Amniotic stem cell (primary cell): Measurements from ENCODE around the gene GFY.

ENCODE experiments used
- DNase-seq: peaks from one replicate; lab custom pipeline; 2025; lab: John Stamatoyannopoulos, UW

Gene GFY, protein sequence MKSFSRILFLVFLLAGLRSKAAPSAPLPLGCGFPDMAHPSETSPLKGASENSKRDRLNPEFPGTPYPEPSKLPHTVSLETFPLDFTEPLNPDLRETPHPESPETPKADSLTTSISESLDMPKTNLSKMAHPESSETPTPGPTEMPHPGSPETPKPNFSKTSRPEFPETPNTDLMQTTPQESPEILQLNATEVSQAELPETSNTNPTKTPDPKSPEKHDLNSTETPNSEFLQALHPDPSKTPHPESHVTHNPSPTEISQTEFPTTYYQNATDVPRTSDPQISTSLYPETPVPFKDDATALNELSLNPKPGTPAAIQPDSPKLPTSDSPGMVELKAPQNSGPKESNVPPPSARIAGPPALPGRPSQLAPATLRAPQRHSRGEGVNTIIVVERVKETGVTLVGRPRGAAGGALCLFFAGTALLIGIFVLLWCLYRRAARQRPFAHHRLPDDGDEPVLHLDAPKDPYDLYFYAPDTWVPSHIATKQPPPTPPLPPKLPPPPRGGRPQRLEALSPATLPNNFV

DNA sequence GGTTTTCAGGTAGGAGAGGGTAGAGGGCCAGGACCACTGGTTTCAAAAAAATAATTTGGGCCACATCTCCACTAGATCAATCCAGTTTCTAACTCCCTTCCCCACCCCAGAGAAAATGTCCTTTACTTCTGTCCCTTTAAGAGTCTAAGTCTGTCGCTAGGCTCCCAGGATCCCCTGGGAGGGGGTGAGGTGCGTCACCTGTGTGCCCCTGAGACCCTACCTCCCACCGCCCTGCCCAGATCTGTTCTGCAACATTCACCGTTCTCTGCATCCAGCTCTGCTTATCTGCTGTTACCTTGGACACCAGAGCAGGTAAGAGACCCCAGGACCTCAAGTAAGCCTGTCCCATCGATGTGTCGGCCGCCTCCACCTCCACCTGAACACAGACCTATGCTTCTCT lies at the start of gene GFY:
Gene GFY (plus strand): TSS at position 211 of the 400 bp plus-strand sequence. CDS start 1,043 bp downstream, outside the sequence.
- DNase-seq = no peak

DNA sequence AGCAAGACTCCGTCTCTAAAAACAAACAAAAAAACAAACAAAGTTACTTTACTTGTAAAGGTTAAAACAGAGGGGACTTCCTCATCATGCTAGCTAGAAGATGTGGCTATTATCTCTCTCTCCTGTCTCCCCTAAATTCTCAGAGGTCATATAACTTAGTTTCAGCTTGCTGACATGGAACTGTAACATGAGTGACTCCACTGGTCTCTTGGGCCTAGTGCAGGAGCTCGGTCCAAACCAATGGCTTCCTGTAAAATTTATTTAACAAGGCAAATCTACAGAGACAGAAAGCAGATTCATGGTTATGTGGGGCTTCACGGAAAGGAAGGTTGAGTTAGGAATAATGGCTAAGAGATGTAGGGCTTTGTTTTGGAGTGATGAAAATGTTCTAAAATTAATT lies 46.7 kb upstream of the GFY start:
- no peak for DNase-seq

DNA sequence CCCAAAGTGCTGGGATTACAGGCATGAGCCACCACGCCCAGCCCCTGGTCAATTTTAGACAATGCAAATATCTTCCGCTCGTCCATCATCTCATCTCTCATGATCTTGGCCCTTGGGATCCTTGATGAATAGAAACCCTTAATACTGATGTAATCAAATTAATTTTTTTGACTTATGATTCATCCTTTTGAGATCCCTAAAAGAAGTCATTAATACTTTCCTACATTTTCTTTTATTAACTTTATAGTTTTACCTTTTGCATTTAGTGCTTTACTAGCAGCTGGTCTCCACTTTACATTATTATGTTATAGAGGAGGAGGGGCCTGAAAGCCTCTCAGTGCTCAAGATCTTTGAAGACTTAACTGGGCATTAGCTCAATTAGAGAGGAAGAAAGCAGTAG lies 44.8 kb upstream of the GFY start:
- DNase-seq = no peak

DNA sequence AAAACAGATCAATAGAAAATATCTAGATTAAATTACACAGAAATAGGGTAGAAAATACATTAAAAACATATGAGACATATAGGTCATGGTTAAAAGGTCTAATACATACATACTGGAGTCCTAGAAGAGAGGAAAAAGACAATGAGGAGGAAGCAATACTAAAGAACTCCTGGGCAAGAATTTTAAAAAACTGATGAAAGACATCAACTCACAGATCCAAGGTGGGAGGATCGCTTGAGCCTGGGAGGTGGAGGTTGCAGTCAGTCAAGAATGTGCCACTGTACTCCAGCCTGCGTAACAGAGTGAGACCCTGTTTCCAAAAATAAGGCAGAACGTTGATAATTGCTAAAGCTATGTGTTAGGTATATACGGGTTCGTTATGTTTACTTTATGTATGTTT lies 42.5 kb upstream of the GFY start:
- DNase-seq = no peak

DNA sequence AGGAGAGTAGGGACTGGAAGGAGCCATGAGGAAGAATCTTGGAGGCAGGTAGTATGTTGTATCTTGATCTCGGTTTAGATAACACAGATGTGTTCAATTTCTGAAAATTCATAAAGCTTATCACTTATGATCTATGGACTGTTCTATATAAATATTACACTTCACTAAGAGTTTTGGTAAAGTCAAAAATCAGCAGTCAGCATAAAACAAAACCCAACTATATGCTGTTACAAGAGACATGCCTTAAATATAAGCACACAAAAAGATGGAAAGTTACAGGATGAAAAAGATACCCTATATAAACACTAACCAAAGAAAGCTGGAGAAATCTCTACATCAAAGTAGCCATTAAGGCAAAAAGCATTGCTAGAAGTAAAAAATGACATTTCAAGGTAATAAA lies 41.6 kb upstream of the GFY start:
- DNase-seq = no peak

DNA sequence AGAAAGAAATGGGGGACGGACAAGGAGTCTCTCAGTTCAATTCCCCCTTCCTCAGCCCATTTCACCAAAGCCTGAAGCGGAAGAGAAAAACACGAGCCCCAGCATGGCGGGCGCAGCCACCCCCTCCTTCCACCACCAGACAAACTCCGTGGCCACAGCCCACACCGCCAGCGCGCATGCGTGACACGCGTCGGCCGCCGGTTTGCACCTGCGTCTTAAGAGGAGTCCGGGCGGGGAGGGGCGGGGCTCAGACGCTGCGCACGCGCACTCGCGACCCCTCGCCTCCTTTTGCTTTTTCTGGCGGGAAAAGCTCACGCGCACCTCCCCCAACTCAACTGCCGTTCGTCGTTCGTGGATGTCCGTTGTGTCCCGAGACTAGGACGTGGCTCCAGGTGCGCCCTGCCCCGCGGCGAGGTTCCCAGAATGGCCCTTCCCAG lies 37.2 kb upstream of the GFY start, which contains the start of gene KASH5:
Gene KASH5 (plus strand): TSS at position 314 of the 437 bp plus-strand sequence. CDS start 2,635 bp downstream, outside the sequence.
- DNase-seq = no peak

DNA sequence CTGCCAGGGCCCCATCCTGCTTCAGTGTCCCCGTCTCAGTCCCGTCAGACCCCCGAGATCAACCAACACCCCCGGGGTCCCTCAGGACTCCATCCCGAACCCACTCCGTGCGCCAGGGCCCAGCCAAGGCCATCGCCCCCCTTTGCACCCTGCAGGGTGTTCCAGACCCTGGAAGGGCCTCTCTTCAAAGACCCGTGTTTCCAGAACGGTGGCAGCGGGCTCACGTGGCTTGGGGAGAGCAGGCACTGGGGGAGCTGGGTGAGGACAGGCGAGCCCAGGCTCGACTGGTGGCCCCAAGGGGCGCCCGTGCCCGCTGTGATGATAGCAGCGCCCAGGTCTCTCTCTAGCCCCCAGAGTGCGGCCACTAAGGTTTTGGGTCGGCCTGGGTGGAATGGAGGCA lies 35.8 kb upstream of the GFY start:
- no peak for DNase-seq

DNA sequence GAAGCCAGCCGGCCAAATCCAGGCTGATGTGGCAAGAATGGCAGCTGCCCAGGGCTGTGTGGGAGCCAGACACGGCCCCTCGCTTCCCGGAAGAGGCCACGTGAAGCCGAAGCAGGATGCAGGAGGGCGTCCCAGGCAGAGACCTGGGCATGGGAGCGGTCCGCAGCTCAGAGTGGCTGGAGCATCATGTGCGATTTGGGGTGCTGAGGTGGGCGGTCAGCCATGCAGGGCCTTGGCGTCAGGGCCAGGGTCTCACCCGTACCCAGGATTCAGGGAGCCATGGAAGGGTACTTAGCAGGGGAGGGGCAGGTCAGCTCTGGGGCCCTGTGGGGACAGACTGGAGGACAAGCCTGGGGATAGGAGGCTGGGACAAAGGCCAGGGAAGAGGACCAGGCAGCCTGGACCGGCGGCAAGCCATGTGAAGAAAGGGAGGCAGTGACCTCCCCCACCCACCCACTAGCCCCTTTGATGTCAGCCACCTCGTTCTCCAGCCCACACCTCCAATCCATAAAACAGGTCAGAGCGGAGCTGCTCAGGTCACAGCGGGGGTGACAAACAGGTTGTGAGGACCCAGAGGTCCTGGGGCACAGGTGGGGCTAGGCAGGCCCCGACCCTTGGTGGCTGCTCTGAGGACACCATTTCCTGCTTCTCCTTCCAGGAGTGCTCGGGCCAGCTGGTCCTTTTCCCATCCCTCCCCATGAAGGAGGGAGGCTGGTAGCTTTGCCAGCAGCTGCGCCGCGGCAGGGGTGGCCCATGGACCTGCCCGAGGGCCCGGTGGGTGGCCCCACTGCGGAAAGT lies 34.9 kb upstream of the GFY start:
- no peak for DNase-seq

DNA sequence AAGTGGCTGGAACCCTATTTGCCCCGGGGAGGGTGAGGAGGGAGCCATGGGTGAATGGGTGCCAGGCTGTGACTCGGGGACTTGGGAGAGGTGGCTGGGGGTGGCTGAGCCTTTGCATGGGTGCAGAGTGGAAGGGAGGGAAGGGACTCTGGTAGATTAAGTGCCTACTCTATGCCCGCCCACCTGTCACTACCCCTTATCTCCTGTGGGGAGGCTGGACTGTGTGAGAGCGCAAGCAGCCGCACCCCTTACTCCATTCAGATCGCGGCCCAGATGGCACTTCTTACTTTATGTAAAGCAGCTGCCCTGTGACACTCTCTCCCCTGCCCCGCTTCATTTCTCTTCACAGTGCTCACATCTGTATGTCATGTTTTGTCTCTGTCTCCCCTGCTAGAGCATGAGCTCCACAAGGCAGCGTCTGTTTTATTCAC lies 34.2 kb upstream of the GFY start:
- no peak for DNase-seq

DNA sequence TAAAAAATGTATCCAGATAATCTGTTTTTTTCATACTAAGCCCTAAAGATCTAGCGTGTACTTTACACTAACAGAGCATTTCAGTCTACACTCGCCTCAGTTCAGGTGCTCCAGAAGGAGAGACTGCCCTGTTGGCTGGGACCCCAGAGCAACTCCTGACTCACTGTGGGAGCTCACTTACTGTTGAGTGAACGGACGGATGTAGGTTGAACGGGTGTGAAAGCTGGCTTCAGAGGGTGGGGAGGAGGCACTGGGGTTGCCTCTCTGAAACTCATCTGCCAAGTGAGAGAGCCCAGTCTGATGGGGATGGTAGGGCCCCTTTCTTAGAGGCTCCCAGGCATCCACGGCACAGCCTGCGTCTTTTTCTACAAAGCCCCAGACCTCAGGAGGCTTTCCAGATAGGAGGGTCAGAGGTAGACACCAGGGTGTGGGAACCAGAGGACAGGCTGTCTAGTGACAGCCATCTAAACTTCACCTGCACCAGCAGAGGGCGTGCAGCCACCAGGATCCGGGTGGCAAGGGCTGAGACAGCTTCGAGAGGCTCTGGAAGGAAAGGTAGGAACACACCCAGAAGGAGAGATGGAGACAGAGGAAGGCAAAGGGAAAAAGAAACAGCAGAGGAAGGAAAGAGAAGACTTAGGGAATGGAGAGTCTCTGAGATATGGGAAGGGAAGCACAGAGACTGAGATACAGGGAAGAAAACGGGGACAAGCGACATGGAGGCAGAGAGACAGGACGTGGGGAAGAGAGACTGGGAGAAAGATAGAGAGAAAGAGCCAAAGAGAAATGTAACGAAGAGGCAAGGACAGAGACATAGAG lies 33.4 kb upstream of the GFY start:
- peak; percentile 29 for DNase-seq

DNA sequence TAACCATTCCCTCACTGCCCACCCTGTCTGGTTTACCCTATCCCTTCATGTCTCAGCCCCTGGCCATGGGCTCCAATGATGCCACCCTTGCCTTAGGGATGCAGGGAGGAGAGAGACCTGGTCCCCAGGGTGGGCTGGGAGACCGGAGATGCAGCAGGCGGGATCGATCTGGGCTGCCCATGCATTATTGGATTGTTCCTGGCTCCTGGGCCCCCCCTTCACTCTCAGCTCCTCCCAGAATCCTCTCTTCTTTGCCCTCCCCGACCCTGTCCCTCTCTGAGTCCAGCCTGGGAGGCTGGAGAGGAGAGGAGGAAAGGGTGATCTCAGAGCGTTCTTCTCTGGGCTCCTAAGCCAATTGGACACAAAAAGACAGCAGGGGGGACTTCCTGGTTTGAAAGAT lies 31.3 kb upstream of the GFY start:
- no peak for DNase-seq

DNA sequence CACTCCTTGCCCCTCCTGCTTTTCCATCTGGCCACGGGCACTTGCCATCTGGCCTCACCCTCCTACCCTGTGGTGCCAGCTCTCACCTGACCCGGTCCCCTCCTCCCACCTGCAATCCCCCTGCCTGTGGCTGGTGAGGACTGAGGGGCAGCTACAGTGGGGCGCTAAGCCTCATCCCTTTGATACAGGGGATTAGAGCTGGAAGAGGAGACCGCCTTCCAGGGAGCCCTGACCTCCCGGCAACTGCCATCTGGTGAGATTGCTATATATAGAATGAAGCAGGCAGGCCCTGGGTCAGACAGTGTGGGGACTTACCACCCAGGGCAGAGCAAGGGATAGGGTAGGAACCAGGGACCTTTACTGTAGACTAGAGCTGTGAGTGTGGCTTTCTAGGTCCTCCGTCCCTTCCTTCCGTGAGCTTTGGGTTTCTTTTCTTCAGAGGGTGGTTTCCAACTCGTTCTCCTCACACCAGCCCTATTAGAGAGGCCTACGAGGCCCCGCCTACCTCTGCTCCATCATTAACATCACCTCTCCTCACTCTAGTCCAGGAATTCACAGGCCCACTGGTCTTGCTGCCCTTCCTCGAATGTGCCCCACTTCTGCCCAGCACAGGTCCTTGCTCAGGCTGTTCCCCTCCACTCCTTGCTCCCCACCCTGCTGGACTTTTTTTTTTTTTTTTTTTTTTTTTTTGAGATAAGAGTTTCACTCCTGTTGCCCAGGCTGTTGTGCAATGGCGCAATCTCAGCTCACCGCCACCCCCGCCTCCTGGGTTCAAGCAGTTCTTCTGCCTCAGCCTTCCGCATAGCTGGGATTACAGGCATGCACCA lies 29.4 kb upstream of the GFY start:
- no peak for DNase-seq

DNA sequence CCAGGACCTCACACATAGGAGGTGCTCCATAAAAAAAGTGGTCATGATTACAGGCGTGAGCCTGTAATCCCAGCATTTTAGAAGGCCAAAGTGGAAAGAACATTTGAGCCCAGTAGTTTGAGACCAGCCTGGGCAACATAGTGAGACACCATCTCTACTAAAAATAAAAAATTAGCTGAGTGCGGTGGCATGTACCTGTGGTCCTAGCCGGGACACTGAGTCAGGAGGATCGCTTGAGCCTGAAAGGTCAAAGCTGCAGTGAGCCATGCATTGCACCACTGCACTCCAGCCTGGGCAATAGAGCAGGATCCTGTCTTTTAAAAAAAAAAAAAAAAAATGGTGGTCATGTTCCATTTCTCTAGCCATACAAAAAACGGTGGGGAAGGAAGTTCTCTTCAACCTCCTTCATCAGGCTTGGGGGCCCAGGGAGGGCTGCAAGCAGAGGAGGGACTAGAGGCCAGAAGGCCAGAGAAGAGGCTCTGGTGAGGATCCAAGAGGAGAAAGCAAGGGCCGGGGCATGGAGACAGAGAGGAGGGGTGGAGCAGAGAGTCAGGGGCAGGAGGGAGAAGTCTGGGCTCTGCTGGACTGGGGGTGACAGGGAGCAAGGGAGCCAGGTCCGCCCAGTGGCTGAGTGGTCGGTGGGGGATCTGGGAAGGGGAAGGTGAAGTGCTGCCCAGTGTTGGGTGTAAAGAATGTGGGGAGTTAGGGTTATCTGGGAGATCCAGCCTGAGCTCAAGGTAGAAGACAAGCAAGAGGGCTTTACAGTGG lies 28.3 kb upstream of the GFY start:
- DNase-seq = no peak

DNA sequence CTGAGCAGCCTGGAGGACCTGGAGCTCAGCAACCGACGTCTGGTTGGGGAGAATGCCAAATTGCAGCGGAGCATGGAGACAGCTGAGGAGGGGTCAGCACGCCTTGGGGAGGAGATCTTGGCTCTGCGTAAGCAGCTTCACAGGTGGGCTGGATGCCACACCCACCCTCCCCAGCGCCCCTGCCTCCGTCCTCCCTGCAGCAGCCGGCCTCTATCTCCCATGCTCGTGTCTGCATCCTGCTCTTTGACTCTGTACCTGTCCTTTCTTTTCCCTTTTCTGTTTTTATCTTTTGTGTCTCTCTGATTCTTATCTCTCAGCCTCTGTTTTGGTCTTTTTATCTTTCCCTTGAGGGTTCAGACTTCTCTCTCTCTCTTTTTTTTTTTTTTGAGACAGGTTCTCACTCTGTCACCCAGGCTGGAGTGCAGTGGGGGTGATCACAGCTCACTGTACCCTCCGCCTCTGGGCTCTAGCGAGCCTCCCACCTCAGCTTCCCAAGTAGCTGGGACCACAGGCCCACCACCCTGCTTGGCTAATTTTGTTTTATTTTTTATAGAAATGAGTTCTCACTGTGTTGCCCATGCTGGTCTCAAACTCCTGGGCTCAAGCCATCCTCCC lies 27.1 kb upstream of the GFY start:
- DNase-seq = no peak

DNA sequence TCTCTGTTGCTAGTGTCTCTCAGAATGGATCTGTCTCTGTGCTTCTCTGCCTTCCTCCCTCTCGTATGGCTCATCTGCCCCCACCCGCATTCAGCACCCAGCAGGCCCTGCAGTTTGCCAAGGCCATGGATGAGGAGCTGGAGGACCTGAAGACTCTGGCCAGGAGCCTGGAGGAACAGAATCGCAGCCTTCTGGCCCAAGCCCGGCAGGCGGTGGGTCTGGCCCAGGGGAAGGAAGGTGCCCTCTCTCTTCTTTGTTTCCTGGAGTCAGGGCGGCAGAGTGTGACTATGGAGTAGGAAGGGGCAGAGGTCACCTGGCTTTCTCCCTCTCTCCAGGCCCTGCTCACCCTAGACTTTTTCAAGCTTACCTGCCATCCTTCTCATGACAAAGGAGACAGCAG lies 26.3 kb upstream of the GFY start:
- no peak for DNase-seq

DNA sequence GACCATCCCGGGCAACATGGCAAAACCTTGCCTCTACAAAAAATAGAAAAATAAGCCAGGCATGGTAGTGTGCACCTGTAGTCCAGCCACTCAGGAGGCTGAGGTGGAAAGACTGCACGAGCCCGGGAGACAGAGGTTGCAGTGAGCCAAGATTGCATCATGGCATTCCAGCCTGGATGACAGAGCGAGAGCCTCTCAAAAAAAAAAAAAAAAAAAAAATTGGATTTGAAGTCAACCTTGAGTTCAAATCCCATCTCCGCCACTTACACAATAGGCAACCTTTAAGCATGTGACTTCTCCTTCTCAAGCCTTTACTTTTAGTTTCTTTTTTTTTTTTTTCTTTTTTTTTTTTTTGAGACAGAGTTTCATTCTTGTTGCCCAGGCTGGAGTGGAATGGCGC lies 25.2 kb upstream of the GFY start:
- DNase-seq = no peak

DNA sequence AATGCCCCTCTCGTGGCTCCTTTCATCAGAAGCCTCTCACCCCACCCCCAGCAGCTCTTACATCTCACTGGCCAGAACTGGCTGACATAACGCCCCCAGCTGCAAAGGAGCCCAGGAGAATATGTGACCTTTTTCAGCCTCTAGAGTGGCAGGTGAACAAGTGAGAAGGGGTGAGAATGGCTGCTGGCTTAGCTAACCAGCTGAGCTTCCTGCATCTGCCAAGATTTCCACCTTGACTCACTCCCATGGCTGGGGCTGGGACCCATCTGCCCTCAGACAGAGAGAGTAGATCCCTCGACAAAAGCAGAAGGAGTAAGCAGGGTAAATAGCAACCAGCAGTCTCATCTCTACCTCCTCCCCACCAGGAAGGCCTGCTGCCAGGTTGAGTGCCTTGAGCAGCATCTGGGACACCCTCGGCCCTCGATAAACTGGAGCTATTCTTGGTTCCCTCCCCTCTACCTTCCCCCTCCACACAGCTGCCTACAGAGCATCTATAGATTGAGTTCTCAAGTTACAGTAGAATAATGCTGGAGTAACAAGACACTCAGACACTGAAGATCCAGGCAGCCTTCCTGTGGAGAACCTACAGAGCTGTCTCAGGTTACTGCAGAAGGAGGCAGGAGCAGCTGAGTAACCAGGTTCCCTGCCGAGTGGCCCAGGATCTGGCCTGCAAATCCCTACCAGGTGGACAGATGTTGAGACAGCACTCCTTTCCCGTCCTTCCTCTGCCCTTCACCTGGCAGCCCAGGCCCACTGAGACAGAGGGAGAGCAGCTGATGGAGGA lies 21.6 kb upstream of the GFY start:
- no peak for DNase-seq

DNA sequence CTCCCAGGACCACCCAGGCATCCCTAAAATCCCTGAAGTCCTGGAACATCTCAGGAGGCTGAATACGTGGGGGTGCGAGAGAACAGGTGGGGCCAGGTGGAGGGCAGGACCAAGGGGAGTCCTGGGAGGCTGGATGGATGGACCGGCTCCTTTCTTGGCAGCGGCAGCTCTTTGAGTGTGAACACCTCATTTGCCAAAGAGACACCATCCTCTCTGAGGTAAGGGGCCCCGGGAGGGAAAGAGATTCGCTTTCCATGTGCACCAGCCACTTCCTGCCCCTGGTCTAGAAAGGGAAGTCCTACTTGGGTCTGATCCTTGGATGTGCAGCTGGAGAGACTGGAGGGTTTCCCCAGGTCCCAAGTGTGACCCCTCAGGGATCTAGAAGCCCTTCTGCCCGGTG lies 18.1 kb upstream of the GFY start:
- no peak for DNase-seq

DNA sequence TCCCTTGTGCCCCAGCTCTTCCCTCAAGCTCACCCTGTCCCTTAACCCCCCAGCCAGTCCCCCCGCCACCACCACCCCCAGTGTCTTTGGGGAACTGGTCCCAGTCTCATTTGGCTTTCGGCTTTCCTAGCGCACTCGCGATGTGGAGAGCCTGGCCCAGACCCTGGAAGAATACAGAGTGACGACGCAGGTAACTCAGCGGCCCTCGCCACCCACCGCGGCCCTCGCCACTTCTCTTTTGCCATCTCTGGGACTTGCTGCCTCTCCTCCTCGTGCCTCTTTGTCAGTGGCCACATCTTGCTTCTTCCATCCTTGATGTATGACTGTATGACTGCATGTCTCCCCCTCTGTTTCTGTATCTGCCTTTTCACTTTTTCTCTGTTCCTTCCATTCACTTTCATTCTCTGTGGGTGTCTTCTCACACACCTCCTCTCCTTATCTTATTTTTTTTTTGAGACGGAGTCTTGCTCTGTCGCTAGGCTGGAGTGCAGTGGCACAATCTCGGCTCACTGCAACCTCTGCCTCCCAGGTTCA lies 17.6 kb upstream of the GFY start:
- no peak for DNase-seq
